ENCODE measurements around the gene PIK3R2. TPM values are rescaled to one million over a fixed set of nuclear protein-coding genes. Genes with fewer than 3 reads are reported as not detected.
A peak's percentile ranks its signal among the peaks of the same experiment; 100 is the strongest.

Gene PIK3R2
- total and polyA plus RNA-seq, 2 of the 13 experiments (the other 11 are each of a cell fraction or from before 2014, with no cell fraction given), result 18.6 to 25.3 TPM

GRCh38 chr19:18203863-18204393 is 51.0 kb downstream of the PIK3R2 start, which contains the start of gene RAB3A (continued):
- TF ChIP-seq ZMYM3 (CRISPR knock-in tag; IDR thresholded peaks at IDR 0.05), result no peak
- TF ChIP-seq ZNF225 (CRISPR knock-in tag; IDR thresholded peaks at IDR 0.05), result no peak
- TF ChIP-seq HMGA1 (CRISPR knock-in tag; conservative IDR thresholded peaks at IDR 0.05), result no peak
- no peak for TF ChIP-seq ZNF12 (CRISPR knock-in tag; IDR thresholded peaks at IDR 0.05)
- no peak for TF ChIP-seq ZSCAN29 (CRISPR knock-in tag; conservative IDR thresholded peaks at IDR 0.05)
- no peak for TF ChIP-seq CERS6 (CRISPR knock-in tag; IDR thresholded peaks at IDR 0.05)
- no peak for TF ChIP-seq HIC2 (CRISPR knock-in tag; IDR thresholded peaks at IDR 0.05; ENCODE audit: low read depth)
- no peak for TF ChIP-seq ZNF75D (CRISPR knock-in tag; IDR thresholded peaks at IDR 0.05; ENCODE audit: borderline replicate concordance)
- TF ChIP-seq CCAR2 (optimal IDR thresholded peaks at IDR 0.05; ENCODE audit: low read depth, low read length), result no peak
- TF ChIP-seq GPN1 (CRISPR knock-in tag; IDR thresholded peaks at IDR 0.05; ENCODE audit: borderline replicate concordance), result no peak
- peak; percentile 64; the same call in 1 of the 2 replicates for TF ChIP-seq SP5 (CRISPR knock-in tag; IDR thresholded peaks at IDR 0.05; ENCODE audit: borderline replicate concordance, low read depth)
- 0 out of 2 replicates have a peak, but pooled peaks have one; percentile 9 for TF ChIP-seq FOXK1 (CRISPR knock-in tag; IDR thresholded peaks at IDR 0.05; ENCODE audit: borderline replicate concordance, low read depth)
- no peak for TF ChIP-seq ZKSCAN8 (CRISPR knock-in tag; IDR thresholded peaks at IDR 0.05; ENCODE audit: borderline replicate concordance)
- TF ChIP-seq ZSCAN20 (CRISPR knock-in tag; IDR thresholded peaks at IDR 0.05; ENCODE audit: borderline replicate concordance), result no peak
- peak; percentile 4; the same call in 1 of the 2 replicates for TF ChIP-seq ETV5 (CRISPR knock-in tag; IDR thresholded peaks at IDR 0.05; ENCODE audit: borderline replicate concordance)
- peak; percentile 26; the same call in 1 of the 2 replicates for TF ChIP-seq KDM3A (CRISPR knock-in tag; IDR thresholded peaks at IDR 0.05; ENCODE audit: low read depth)
- no peak for TF ChIP-seq PRDM15 (CRISPR knock-in tag; IDR thresholded peaks at IDR 0.05)
- peak; percentile 75 for TF ChIP-seq SAP130 (CRISPR knock-in tag; IDR thresholded peaks at IDR 0.05; ENCODE audit: low read depth)
- no peak for TF ChIP-seq GATAD1 (CRISPR knock-in tag; IDR thresholded peaks at IDR 0.05)
- TF ChIP-seq MEIS1 (CRISPR knock-in tag; IDR thresholded peaks at IDR 0.05; ENCODE audit: borderline replicate concordance), result peak; percentile 33; the same call in 1 of the 2 replicates
- no peak for TF ChIP-seq ZBTB3 (CRISPR knock-in tag; IDR thresholded peaks at IDR 0.05; ENCODE audit: borderline replicate concordance, low read depth)
- TF ChIP-seq TEF (CRISPR knock-in tag; IDR thresholded peaks at IDR 0.05), result no peak
